EL (cell line): ENCODE data around the gene SIRT6.
"Not testable (repeated sequence)": the region's sequence is repeated elsewhere in the genome, so short reads cannot be mapped to it uniquely, and the experiment has no call there.

Source experiments
- DNase-seq: peaks from one replicate; pipeline ENCODE4 v3.0.0-alpha.2; 2016

The SIRT6 gene

GRCh38 chr19:4182084-4182810 lies at the start of gene SIRT6, which contains the start of gene ANKRD24:
Gene SIRT6 (minus strand): TSS chr19:4182563. CDS start chr19:4182539, 24 bp downstream.
Gene ANKRD24 (plus strand): TSS chr19:4182689. CDS start chr19:4186426, 3,737 bp downstream.
- peak; percentile 94 for DNase-seq

- DNase-seq = not testable (repeated sequence)
These were observed 49.8 kb upstream of the SIRT6 start for GRCh38 chr19:4232139-4232538.

DNA sequence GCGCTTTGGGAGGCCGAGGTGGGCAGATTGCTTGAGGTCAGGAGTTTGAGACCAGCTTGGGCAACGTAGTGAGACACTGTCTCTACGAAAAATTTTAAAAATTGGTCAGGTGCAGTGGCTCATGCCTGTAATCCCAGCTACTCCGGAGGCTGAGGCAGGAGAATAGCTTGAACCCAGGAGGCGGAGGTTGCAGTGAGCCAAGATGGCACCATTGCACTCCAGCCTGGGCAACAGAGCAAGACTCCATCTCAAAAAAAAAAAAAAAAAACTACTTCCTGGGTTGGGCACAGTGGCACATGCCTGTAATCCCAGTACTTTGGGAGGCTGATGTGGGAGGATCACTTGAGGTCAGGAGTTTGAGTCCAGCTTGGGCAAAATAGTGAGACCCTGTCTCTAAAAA lies 49.2 kb upstream of the SIRT6 start:
- DNase-seq = not testable (repeated sequence)

GRCh38 chr19:4230237-4230636 lies 47.9 kb upstream of the SIRT6 start:
- DNase-seq = not testable (repeated sequence)

DNA sequence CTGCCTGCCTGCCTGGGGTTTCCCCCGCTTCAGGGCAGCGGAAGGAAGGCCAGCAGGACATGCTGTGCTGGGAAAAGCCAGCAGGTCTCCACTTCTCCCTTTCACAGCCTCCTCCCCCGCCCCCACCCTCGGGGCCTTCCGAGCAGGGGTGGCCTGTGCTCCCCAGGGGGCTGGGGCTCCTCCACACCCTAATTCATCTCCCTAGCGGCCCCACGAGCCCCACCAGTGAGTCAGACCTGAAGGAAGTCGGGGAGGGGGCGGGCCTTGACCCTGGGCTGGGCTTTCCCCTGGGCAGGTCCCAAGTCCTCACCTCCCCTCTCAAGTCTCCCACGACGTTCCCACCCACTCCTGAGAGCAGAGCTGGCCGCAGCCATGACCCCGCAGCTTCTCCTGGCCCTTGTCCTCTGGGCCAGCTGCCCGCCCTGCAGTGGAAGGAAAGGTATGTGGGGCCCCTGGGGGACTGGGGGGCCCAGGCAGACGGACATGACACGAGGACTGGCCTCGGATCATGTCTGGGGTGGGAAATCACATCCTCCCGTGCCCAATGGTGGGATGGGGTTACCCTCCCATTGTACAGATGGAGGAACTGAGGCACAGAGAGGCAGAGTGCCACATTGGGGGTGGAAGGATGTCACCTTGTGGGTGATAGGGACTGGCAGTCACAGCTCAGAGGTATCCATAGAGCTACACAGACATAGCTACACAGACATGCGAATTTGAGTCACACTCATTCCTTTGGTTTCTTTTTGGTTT lies 47.0 kb upstream of the SIRT6 start, which contains the start of gene EBI3:
Gene EBI3 (plus strand): TSS at position 345 of the 753 bp plus-strand sequence. CDS start 28 bp downstream, at position 373.
- peak; percentile 82 for DNase-seq

DNA sequence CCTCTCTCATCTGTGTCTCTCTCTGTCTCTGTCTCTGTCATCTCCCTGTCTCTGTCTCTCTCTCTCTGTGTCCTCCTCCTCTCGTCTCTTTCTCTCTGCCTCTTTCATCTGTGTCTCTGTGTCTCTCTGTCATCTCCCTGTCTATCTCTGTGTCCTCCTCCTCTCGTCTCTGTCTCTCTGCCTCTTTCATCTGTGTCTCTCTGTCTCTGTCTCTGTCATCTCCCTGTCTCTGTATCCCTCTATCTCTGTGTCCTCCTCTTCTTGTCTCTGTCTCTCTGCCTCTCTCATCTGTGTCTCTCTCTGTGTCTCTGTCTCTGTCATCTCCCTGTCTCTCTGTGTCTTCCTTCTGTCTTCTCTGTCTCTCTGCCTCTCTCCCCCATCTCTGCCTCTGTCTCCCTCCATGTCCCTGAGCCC lies 46.4 kb upstream of the SIRT6 start:
- DNase-seq = no peak

GRCh38 chr19:4227771-4228170 lies 45.4 kb upstream of the SIRT6 start:
- DNase-seq = no peak

GRCh38 chr19:4225885-4226284 lies 43.5 kb upstream of the SIRT6 start:
- DNase-seq = no peak

DNA sequence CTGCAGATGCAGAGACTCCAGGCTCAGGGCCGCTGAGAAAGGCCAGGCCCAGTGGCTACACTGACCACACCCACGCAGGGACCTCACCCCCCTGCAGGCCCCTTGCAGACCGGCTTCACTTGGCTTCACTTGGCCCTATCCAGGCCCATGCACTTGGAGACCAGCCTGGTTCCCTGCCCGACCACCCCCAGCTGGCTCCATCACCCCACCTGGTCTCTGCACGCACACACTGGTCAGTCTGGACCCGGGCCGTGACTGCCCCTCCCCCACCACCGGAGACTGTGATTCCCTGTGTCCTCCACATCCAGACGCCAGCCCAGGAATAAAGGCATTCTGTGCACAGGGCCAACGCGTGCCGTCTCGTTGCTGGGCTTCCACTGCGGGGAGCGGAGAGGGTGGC lies 42.1 kb upstream of the SIRT6 start:
- DNase-seq = no peak

GRCh38 chr19:4220188-4220587 lies 37.8 kb upstream of the SIRT6 start:
- DNase-seq = no peak

DNA sequence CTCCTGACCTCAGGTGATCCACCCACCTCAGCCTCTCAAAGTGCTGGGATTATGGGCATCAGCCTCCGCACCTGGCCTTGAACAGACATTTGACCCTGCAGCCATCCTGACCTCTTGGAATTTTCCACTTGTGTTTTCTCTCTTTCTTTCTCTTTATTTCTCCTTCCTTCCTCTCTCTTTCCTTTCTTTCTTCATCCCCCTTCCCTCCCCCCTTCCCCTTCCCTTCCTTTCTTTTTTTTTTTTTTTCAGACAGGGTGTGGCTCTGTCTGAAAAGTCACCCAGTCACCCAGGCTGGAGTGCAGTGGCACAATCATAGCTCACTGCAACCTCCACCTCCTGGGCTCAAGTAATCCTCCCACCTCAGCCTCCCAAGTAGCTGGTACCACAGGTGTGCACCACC lies 36.2 kb upstream of the SIRT6 start:
- not testable (repeated sequence) for DNase-seq

DNA sequence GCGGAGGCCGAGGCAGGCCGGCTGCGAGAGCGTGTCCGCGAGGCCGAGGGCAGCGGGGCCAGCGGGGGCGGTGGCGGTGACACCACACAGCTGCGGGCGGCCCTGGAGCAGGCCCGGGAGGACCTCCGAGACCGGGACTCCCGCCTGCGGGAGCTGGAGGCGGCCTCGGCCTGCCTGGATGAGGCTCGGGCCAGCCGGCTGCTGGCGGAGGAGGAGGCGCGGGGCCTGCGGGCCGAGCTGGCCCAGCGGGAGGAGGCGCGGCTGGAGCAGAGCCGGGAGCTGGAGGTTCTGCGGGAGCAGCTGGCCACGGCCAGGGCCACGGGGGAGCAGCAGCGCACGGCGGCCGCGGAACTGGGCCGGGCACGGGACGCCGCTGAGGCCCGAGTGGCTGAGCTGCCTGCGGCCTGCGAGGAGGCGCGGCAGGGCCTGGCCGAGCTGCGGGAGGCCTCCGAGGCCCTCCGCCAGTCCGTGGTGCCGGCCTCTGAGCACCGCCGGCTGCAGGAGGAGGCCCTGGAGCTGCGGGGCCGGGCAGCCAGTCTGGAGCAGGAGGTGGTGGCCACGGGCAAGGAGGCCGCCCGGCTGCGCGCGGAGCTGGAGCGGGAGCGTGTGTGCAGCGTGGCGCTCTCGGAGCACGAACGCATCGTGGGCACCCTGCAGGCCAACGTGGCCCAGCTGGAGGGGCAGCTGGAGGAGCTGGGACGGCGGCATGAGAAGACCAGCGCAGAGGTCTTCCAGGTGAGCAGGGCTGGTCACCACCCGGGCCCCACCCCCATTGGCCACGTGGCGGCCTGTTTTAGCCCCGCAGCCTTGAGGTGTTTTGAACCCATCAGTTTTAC lies 35.3 kb upstream of the SIRT6 start:
- no peak for DNase-seq

- no peak for DNase-seq
These were observed 34.5 kb upstream of the SIRT6 start for GRCh38 chr19:4216846-4217245.

DNA sequence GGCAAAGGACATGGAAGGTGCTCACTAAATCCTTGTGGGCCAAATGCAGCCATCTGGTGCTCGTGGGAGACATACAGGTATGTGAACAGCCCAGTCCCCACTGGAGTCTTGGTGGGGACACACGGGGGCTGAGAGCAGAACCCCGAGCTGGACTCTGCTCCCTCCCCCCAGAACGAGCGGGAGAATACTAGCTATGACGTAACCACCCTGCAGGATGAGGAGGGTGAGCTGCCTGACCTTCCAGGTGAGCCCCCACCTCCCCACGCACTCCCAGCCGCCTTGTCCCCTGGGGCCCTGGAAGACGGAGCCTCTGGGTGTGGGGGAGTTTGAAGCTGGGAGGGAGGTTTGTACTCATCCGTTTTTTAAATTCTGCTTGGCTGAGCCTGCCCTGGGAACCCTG lies 33.4 kb upstream of the SIRT6 start:
- DNase-seq = no peak

DNA sequence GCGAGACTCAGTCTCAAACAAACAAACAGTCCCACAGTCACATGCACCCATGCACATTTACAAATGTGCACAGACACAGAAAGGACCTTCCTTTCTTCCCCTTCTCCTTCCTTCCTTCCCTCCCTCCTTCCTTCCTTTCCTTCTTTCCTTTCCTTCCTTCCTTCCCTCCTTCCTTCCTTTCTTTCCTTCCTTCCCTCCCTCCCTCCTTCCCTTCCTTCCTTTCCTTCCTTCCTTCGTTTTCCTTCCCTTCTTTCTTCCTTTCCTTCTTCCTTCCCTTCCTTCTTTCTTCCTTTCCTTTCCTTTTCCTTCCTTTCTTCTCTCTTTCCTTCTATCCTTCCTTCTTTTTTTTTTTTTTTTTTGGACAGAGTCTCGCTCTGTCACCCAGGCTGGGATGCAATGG lies 30.8 kb upstream of the SIRT6 start:
- DNase-seq = no peak

- no peak for DNase-seq
These were observed 27.9 kb upstream of the SIRT6 start for GRCh38 chr19:4210166-4210731.

- DNase-seq = peak; percentile 48
These were observed 26.2 kb upstream of the SIRT6 start for GRCh38 chr19:4208385-4209094.

- DNase-seq = peak; percentile 32
These were observed 24.6 kb upstream of the SIRT6 start for GRCh38 chr19:4206818-4207484.

GRCh38 chr19:4201798-4202197 lies 19.4 kb upstream of the SIRT6 start:
- DNase-seq = no peak

- no peak for DNase-seq
These were observed 18.7 kb upstream of the SIRT6 start for GRCh38 chr19:4200940-4201542.

DNA sequence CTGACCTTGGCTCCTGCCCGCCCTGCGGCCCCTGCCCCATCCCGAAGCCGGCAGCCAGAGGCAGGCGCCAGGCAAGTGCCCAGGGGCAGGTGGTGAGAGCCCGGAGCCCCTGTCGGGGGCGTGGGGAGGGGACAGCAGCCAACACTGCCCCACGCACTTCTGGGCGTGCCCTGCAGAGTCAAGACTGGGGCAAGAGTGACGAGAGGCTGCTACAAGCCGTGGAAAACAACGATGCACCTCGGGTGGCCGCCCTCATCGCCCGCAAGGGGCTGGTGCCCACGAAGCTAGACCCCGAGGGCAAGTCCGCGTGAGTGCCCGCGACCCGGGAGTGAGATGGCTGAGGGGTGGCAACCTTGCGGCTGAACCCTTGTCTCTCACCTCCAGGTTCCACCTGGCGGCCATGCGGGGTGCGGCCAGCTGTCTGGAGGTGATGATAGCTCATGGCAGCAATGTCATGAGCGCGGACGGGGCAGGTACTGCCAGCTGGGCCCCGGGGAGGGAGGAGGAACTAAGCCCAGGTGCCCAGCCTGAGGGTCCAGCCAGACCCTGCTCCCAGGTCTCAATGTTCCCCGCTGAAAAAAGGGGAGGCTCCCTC lies 17.4 kb upstream of the SIRT6 start:
- no peak for DNase-seq
